D721Med (cell line): ENCODE results near the gene UXS1.
"Not testable (repeated sequence)": the region's sequence is repeated elsewhere in the genome, so short reads cannot be mapped to it uniquely, and the experiment has no call there.

Experiments
- DNase-seq: peaks from one replicate; pipeline ENCODE4 v3.0.0; 2011; ENCODE audit warnings: low spot score; ENCODE audit not compliant: insufficient read length
- FAIRE-seq: peaks from 2 replicates; lab custom pipeline; 2011; peaks lifted over from hg19 to GRCh38; lab: Jason Lieb, UNC
- CTCF ChIP-seq: IDR thresholded peaks from 2 replicates; pipeline ENCODE4 v1.5.1; 2012; ENCODE audit warnings: mild to moderate bottlenecking, control low read depth; ENCODE audit not compliant: insufficient read depth; ENCODE audit errors: missing control alignments

UXS1 gene

GRCh38 chr2:106208874-106209273 lies 14.8 kb upstream of the UXS1 start:
- FAIRE-seq = no peak
- DNase-seq = no peak
- TF ChIP-seq CTCF = no peak

- FAIRE-seq (no peak), DNase-seq (no peak)
- TF ChIP-seq CTCF = no peak
Measured at GRCh38 chr2:106208399-106208798, 14.3 kb upstream of the UXS1 start.

GRCh38 chr2:106207246-106207645 lies 13.1 kb upstream of the UXS1 start:
- DNase-seq (no peak), FAIRE-seq (no peak)
- no peak for TF ChIP-seq CTCF

- TF ChIP-seq CTCF = no peak
- DNase-seq = no peak
- no peak for FAIRE-seq
Measured at GRCh38 chr2:106205488-106205887, 11.4 kb upstream of the UXS1 start.

GRCh38 chr2:106204551-106204950 lies 10.4 kb upstream of the UXS1 start:
- DNase-seq, FAIRE-seq: not testable (repeated sequence)

GRCh38 chr2:106201661-106202060 lies 7.6 kb upstream of the UXS1 start:
- DNase-seq (no peak), FAIRE-seq (no peak)
- TF ChIP-seq CTCF = no peak

- DNase-seq = no peak
- FAIRE-seq = no peak
- TF ChIP-seq CTCF = no peak
Measured at GRCh38 chr2:106197878-106198277, 3.8 kb upstream of the UXS1 start.

GRCh38 chr2:106195981-106196380 lies 1.9 kb upstream of the UXS1 start:
- FAIRE-seq = no peak
- no peak for DNase-seq
- TF ChIP-seq CTCF = no peak
